ENCODE results near the gene SYNPO.

SYNPO gene

DNA sequence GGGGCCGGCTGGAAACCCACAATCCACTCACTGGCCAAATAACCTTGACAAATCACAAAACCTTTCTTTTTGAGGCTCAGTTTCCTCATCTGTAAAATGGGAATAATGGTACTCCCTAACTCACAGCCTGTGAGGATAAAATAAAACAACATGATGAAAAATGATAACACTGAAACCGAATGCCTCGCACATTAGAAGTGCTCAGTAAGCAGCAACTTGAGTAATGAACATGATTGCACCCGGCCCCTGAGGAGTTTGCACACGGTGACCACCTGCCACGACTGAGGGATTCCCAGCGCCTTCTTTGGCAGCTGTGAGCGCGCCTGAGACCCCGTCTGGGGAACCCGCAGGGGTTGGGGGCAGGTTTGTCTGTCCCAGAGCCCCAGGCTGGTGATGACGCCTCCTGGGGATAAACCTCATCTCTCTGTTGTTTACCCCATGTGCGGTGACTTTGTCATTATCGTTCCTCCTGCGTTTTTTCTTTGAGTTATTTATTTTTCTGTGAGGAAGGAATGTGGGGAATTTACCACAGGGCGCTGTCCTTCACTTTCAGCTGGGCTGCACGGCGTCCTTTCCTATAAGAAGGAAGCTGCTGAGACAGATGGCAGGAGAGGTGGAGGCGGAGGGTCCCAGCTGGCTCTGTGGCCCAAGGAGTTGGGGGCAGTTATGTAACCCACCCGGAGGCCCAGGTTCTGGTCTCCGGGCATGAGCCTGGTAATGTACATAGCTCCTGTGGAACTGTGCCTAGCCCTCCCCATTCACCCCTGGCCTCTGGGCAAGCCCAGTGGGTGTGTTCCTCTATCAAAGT is 3.0 kb upstream of the SYNPO start:
- no peak overlapping the region for H3K4me2 ChIP-seq (ENCODE audit: low read length)
- no peaks in the 10 kb centered on the region for H3K36me3 ChIP-seq (ENCODE audit: control insufficient read depth, low read length)
- peaks cover 20% of the 10 kb centered on the region; the same call in 1 of the 2 replicates for H3K27me3 ChIP-seq (ENCODE audit: control insufficient read depth, low read length)
- TF ChIP-seq CTCF (IDR thresholded peaks at IDR 0.05; ENCODE audit: low read depth, low read length, poor library complexity, severe bottlenecking): no peak
- TF ChIP-seq EZH2phosphoT487 (IDR thresholded peaks at IDR 0.05; ENCODE audit: borderline replicate concordance, low read length): no peak
- H3K4me3 ChIP-seq (ENCODE audit: low read length): no peak overlapping the region
- no peaks in the 10 kb centered on the region for H3K79me2 ChIP-seq (ENCODE audit: control insufficient read depth, low read length)
- no peaks in the 10 kb centered on the region for H3F3A ChIP-seq (ENCODE audit: control insufficient read depth, insufficient read depth)
- H3K27ac ChIP-seq (ENCODE audit: low read depth, low read length): no peak overlapping the region
- no peaks in the 10 kb centered on the region for H3K9me3 ChIP-seq (ENCODE audit: control insufficient read depth, insufficient read depth, low read length)
- no peaks in the 10 kb centered on the region for H3K4me1 ChIP-seq (ENCODE audit: control insufficient read depth, low read length)
- H4K20me1 ChIP-seq (ENCODE audit: control insufficient read depth, insufficient read depth, low read depth, low read length): no peaks in the 10 kb centered on the region
- no peaks in the 10 kb centered on the region for H3K9me2 ChIP-seq (replicated peaks; ENCODE audit: control insufficient read depth, low read length)

DNA sequence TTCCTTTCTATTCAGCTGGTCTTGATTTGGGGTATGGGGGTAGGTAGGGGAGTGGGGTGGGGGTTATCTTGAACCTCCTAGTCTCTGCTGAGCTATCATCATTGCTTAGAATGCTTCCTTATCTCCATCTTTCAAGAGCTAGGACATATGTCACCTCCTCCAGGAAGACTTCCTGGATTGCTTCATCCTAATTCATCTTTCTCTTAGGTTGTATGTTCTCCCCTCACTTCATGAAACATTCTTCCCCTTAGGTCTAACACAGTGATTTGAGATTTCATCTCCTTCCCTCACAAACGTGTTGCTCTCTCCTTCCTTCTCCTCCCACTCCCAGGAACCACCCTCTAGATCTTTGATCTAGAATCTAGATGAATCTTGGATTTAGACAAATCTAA is 2.4 kb upstream of the SYNPO start:
- no peaks in the 10 kb centered on the region for H3K79me2 ChIP-seq (ENCODE audit: control insufficient read depth, low read length)
- no peak overlapping the region for H3K27ac ChIP-seq (ENCODE audit: low read depth, low read length)
- peaks cover 24% of the 10 kb centered on the region for H3K27me3 ChIP-seq (ENCODE audit: control insufficient read depth, low read length)
- H3K4me2 ChIP-seq (ENCODE audit: low read length): no peak overlapping the region
- no peaks in the 10 kb centered on the region for H3K36me3 ChIP-seq (ENCODE audit: control insufficient read depth, low read length)
- H3F3A ChIP-seq (ENCODE audit: control insufficient read depth, insufficient read depth): no peaks in the 10 kb centered on the region
- no peaks in the 10 kb centered on the region for H3K9me2 ChIP-seq (replicated peaks; ENCODE audit: control insufficient read depth, low read length)
- H3K4me1 ChIP-seq (ENCODE audit: control insufficient read depth, low read length): no peaks in the 10 kb centered on the region
- H3K4me3 ChIP-seq (ENCODE audit: low read length): no peak overlapping the region
- no peaks in the 10 kb centered on the region for H3K9me3 ChIP-seq (ENCODE audit: control insufficient read depth, insufficient read depth, low read length)
- no peaks in the 10 kb centered on the region for H4K20me1 ChIP-seq (ENCODE audit: control insufficient read depth, insufficient read depth, low read depth, low read length)
- TF ChIP-seq CTCF (IDR thresholded peaks at IDR 0.05; ENCODE audit: low read depth, low read length, poor library complexity, severe bottlenecking) (no peak), EZH2phosphoT487 (IDR thresholded peaks at IDR 0.05; ENCODE audit: borderline replicate concordance, low read length) (no peak)

- no peaks in the 10 kb centered on the region for H3K36me3 ChIP-seq (ENCODE audit: control insufficient read depth, low read length)
- H3K9me3 ChIP-seq (ENCODE audit: control insufficient read depth, insufficient read depth, low read length): no peaks in the 10 kb centered on the region
- H3K4me3 ChIP-seq (ENCODE audit: low read length): no peak overlapping the region
- H3K9me2 ChIP-seq (replicated peaks; ENCODE audit: control insufficient read depth, low read length): no peaks in the 10 kb centered on the region
- no peaks in the 10 kb centered on the region for H3K79me2 ChIP-seq (ENCODE audit: control insufficient read depth, low read length)
- no peaks in the 10 kb centered on the region for H3K4me1 ChIP-seq (ENCODE audit: control insufficient read depth, low read length)
- no peak overlapping the region for H3K27ac ChIP-seq (ENCODE audit: low read depth, low read length)
- H3F3A ChIP-seq (ENCODE audit: control insufficient read depth, insufficient read depth): no peaks in the 10 kb centered on the region
- TF ChIP-seq CTCF (IDR thresholded peaks at IDR 0.05; ENCODE audit: low read depth, low read length, poor library complexity, severe bottlenecking): no peak
- no peak for TF ChIP-seq EZH2phosphoT487 (IDR thresholded peaks at IDR 0.05; ENCODE audit: borderline replicate concordance, low read length)
- no peaks in the 10 kb centered on the region for H4K20me1 ChIP-seq (ENCODE audit: control insufficient read depth, insufficient read depth, low read depth, low read length)
- H3K27me3 ChIP-seq (ENCODE audit: control insufficient read depth, low read length): peaks cover 24% of the 10 kb centered on the region
- H3K4me2 ChIP-seq (ENCODE audit: low read length): no peak overlapping the region
Measured at GRCh38 chr5:150638488-150639376, 1.7 kb upstream of the SYNPO start.

Data from DOHH2 (cell line).